HG03439 (cell line): ENCODE measurements around the gene CCL23.
"Not testable (repeated sequence)": the region's sequence is repeated elsewhere in the genome, so short reads cannot be mapped to it uniquely, and the experiment has no call there.

ENCODE experiments used
- ATAC-seq: cut with Tn5 transposase; IDR thresholded peaks from one replicate; pipeline ENCODE4 v1.9.1; 2021; ENCODE audit warnings: mild to moderate bottlenecking, moderate library complexity; ENCODE audit not compliant: unreplicated experiment

CCL23 gene

GRCh38 chr17:36017799-36018198 is at the start of gene CCL23:
CCL23 (minus strand) TSS chr17:36017972; CDS start chr17:36017897, 75 bp downstream.
- no peak for ATAC-seq

DNA sequence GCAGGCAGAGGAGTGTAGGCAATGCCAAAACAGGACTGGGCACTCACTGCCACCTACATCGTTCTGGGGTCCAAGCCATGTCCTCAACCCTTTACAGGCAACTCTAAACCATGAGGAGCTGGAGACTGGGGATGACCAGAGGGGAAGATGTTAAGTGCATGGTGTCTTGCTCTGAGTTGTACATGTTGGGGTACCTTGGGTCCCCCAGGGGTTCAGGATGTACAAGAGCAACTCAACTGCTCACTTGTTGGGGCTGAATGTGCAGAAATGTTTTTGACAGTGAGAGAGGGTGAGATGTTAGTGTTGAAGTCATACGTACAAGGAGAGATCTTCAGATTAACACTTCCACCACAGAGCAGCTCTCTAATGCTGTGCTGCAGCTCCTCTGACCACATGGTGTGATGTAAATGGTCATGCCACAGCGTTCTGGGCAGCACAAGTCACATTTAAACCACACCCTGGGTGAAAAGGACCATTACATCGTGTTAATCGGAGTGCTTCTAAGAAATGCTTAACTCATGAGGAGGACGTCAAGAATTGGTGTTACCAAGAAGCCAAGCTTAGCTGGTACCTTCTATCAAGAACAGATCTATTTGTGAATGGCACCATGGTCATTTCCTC is 48.7 kb upstream of the CCL23 start:
- ATAC-seq: no peak

DNA sequence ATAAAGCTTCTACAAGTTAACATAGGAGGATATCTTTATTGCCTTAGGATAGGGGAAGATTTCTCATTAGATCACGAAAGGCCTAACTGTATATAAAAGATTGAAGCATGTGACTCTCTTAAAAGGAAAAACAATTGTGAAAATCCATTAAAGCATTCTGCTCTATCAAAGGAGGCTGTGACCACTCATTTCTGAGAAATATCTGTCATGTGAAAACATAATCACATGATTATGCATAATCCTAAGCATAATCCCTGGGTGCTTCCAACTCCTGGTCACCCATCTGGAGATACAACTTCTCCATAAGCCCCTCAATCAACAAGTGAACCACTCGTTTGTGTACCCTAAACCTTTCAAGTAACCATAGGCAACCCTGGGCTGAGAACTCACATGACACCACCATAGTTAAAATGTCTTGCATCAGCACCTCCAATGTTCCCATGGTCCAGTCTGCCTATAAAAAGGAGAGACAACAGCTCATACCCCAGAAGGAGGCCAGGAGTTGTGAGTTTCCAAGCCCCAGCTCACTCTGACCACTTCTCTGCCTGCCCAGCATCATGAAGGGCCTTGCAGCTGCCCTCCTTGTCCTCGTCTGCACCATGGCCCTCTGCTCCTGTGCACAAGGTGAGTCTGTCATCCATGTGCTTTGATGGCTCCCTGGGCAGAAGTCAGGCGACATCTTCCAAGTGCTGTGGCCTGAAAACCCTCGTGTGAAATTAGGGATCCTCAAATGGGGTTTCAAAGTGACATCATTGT is 46.2 kb upstream of the CCL23 start, which contains the start of gene CCL18:
Gene CCL18 (plus strand): TSS at position 487 of the 756 bp plus-strand sequence. CDS start 71 bp downstream, at position 558.
- ATAC-seq: no peak

DNA sequence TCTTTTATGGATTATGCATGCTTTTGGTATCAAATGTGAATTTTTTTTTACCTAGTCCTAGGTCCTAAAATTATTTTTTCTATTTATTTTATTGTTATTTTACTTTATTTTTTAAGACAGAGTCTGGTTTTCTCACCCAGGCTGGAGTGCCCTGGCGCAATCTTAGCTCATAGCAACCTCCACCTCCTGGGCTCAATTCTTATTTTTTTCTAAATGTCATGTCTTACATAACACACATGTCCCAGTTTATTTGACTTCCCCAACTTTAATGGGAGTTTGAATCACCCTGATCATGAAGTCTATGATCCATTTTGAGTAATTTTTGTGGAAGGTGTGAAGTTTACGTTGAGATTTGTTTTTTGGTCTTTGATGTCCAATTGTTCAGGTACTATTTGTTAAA is 43.0 kb upstream of the CCL23 start:
- ATAC-seq: no peak

GRCh38 chr17:36059406-36059805 is 41.6 kb upstream of the CCL23 start:
- no peak for ATAC-seq

DNA sequence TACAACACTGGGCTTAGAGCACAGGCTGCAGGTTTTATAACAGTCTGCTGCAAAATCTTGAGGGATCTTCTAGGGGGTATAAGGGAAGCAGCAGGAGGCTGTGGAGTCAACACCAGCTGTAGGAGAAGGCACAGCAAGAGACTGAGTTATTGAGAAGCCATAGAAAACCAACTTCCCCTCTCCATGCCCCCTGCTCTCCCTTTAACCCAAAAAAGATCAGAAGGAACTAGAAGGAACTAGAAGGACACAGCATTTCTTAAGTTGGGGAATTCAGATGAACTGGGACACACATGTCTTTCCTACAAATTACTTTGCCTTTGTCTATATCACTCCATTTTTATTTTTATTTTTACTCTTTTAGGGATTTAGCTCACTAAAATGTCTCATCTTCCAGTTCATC is 40.1 kb upstream of the CCL23 start:
- ATAC-seq: no peak

- ATAC-seq: no peak
Measured at GRCh38 chr17:36055921-36056520, 38.2 kb upstream of the CCL23 start.

DNA sequence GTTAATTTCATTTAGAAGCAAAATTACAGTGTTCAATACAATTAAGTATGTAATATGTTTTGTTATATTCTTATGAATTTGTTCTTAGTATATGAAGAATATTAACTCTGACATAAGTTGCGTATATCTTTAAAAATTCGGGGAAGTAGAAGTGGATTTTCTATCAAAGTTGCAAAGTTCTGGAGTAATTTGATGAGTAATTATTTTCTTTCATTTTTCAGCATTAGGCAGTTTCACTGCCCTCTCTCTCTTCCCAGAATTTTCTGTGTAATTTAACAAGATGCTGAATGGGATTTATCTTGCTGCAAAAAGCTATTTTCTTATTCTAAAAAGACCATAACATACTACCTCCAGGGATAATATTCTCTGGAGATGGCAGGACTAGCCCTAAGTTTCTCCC is 37.4 kb upstream of the CCL23 start:
- ATAC-seq: no peak

- ATAC-seq: no peak
Measured at GRCh38 chr17:36049643-36050042, 31.9 kb upstream of the CCL23 start.

DNA sequence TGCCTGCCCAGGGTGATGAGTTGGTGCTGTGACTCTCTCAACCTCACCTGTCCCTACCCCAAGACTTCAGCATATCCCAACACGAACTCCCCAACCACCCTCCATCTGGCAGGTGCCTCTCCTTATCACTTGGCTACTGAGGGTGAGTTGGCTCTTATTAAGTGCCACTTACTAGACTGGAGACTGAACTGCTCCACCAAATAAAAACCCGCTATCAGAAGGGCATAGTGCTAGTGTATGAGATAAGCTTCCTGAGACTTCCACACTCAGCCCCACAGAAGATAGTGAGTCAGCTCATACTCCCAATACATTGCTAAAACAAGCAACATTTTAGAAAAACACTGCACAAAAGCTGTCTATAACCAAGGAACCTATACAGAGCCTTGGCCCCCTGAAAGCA is 30.3 kb upstream of the CCL23 start:
- no peak for ATAC-seq

DNA sequence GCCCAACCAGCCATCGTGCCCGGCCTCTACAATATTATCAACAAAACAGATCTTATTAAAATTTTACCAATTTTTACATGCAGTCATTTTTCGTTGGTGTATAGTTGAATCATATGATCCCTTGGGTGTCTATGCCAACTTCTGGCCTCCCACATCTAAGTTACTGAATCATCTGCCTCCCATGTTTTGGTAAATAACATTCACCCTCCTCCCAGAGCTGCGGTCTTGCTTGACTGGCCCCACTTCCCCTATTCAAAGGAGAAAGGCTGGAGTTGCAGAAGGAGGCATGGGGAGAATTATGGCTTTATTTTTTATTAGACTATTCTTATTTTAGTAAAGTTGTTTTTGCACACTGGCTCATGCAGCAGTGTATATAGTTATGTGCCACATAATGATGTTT is 18.5 kb upstream of the CCL23 start:
- no peak for ATAC-seq

GRCh38 chr17:36034127-36034526 is 16.4 kb upstream of the CCL23 start:
- ATAC-seq: no peak

- ATAC-seq: no peak
Measured at GRCh38 chr17:36030956-36031355, 13.2 kb upstream of the CCL23 start.

- no peak for ATAC-seq
Measured at GRCh38 chr17:36027761-36028160, 10.0 kb upstream of the CCL23 start.

- no peak for ATAC-seq
Measured at GRCh38 chr17:36024106-36024869, 6.5 kb upstream of the CCL23 start.

DNA sequence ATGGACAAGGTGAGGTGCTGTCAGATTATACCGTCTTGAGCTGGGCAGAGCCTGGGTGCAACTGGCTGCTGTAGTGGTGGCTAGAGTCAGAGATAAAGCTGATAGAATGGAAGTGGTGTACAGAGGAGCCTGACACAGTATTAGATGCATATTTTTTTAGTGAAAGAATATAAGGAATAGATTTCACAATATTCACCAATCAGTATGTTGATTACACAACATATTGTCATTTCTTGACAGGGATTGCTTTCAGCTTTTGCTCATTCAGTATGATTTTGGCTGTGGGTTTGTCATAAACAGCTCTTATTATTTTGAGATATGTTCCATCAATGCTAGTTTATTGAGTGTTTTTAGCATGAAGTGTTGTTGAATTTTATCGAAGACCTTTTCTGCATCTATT is 1.7 kb upstream of the CCL23 start:
- no peak for ATAC-seq

- ATAC-seq: no peak
Measured at GRCh38 chr17:36016555-36016954, 1.2 kb downstream of the CCL23 start.

GRCh38 chr17:36015895-36016294 is 1.9 kb downstream of the CCL23 start:
- ATAC-seq: not testable (repeated sequence)

- no peak for ATAC-seq
Measured at GRCh38 chr17:36014946-36015345, 2.8 kb downstream of the CCL23 start.

DNA sequence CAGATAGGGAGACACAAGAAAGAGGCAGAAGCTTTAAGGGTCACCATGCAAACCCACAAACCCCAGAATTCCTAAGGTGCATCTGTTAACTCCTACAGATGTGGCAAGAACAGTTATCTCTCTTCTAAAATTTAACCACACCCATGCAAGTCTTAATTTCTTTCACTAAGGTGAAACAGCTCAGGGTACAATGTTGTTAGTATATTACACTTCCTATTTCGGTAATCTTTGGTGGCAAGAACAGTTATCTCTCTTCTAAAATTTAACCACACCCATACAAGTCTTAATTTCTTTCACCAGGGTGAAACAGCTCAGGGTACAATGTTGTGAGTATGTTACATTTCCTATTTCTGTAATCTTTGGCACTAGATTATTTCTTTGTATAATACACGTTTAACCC is 6.6 kb downstream of the CCL23 start:
- no peak for ATAC-seq

- ATAC-seq: no peak
Measured at GRCh38 chr17:36008998-36009665, 8.6 kb downstream of the CCL23 start.
